KMS-11 (cell line): Measurements from ENCODE around the gene ARMH3.

Source experiments
- H2AFZ ChIP-seq: fragments of 200-600 bp; sonication (generic); 2 replicates; pipeline ENCODE4 v1.6.1; 2016; ENCODE audit warnings: antibody characterized with exemption, mixed run types, low read depth
- H3K27ac ChIP-seq: fragments of 200-600 bp; sonication (generic); 2 replicates; pipeline ENCODE4 v1.6.1; 2016; ENCODE audit warnings: mild to moderate bottlenecking, mixed run types
- H3K27me3 ChIP-seq: fragments of 200-600 bp; sonication (generic); 2 replicates; pipeline ENCODE4 v1.6.1; 2017; ENCODE audit warnings: mild to moderate bottlenecking, low read depth, mixed run types, moderate library complexity; ENCODE audit not compliant: insufficient read depth
- H3K36me3 ChIP-seq: fragments of 200-600 bp; sonication (generic); 2 replicates; pipeline ENCODE4 v1.6.1; 2017; ENCODE audit warnings: mild to moderate bottlenecking, mixed run types; ENCODE audit not compliant: insufficient read depth
- H3K4me1 ChIP-seq: fragments of 200-600 bp; sonication (generic); 2 replicates; pipeline ENCODE4 v1.6.1; 2016; ENCODE audit warnings: mild to moderate bottlenecking, low read depth, mixed run types; ENCODE audit not compliant: poor library complexity, severe bottlenecking
- H3K4me2 ChIP-seq: fragments of 200-600 bp; sonication (generic); 2 replicates; pipeline ENCODE4 v1.7.0; 2016; ENCODE audit warnings: mild to moderate bottlenecking, mixed run types
- H3K4me3 ChIP-seq: fragments of 200-600 bp; sonication (generic); IDR thresholded peaks from 2 replicates; pipeline ENCODE4 v1.6.1; 2017; ENCODE audit warnings: low read depth, low read length, mixed read lengths; ENCODE audit not compliant: insufficient read depth
- H3K79me2 ChIP-seq: fragments of 200-600 bp; sonication (generic); 2 replicates; pipeline ENCODE4 v1.6.1; 2016; ENCODE audit warnings: low read depth, mixed run types; ENCODE audit not compliant: insufficient read depth
- H3K9ac ChIP-seq: fragments of 200-600 bp; sonication (generic); 2 replicates; pipeline ENCODE4 v1.6.1; 2016; ENCODE audit warnings: mild to moderate bottlenecking, mixed run types
- H4K20me1 ChIP-seq: fragments of 200-600 bp; sonication (generic); 2 replicates; pipeline ENCODE4 v1.6.1; 2016; ENCODE audit warnings: mild to moderate bottlenecking, mixed run types; ENCODE audit not compliant: insufficient read depth
- CTCF ChIP-seq: fragments of 200-600 bp; sonication (generic); conservative IDR thresholded peaks from 2 replicates; pipeline ENCODE4 v1.6.1; 2017; ENCODE audit warnings: low read depth, mild to moderate bottlenecking, antibody characterized with exemption, low read length, moderate library complexity, mixed read lengths

The ARMH3 gene

DNA sequence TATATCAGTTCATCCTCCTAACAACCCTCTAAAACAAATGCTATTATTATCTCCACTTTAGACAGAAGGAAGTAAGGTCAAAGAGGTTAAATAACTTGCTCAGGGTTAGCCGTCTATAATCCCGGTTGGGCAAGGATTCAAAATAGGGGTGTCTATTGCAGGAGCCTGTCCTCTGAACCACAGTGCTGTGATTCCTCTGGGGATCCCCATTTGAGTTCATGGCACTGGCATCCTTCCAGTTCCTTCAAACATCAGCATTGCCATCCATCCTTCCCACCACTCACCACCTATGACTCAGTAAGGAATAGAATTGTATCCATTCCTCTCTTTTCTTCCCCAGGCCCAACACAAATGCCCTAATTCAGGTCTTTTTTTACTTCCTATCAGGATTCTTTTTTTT, 34.8 kb upstream of the ARMH3 start:
- H2AFZ ChIP-seq = no peak overlapping the region
- no peaks in the 10 kb centered on the region for H3K4me1 ChIP-seq
- H3K27me3 ChIP-seq = no peaks in the 10 kb centered on the region
- no peaks in the 10 kb centered on the region for H4K20me1 ChIP-seq
- TF ChIP-seq CTCF = no peak
- H3K27ac ChIP-seq = no peak overlapping the region
- no peaks in the 10 kb centered on the region for H3K36me3 ChIP-seq
- no peaks in the 10 kb centered on the region for H3K79me2 ChIP-seq
- no peak overlapping the region for H3K4me2 ChIP-seq
- H3K9ac ChIP-seq = no peak overlapping the region
- no peak overlapping the region for H3K4me3 ChIP-seq

- Histone ChIP-seq H3K4me1 (no peaks in the 10 kb centered on the region), H3K79me2 (no peaks in the 10 kb centered on the region), H3K4me3 (no peak overlapping the region), H3K9ac (no peak overlapping the region), H2AFZ (no peak overlapping the region), H3K4me2 (no peak overlapping the region), H3K27ac (no peak overlapping the region), H3K27me3 (no peaks in the 10 kb centered on the region), H4K20me1 (no peaks in the 10 kb centered on the region), H3K36me3 (no peaks in the 10 kb centered on the region)
- no peak for TF ChIP-seq CTCF
Measured at GRCh38 chr10:102086196-102086595, 30.2 kb upstream of the ARMH3 start.

GRCh38 chr10:102085336-102085735, 29.4 kb upstream of the ARMH3 start:
- TF ChIP-seq CTCF = no peak
- Histone ChIP-seq H3K4me1 (no peaks in the 10 kb centered on the region), H3K79me2 (no peaks in the 10 kb centered on the region), H3K27ac (no peak overlapping the region), H3K9ac (no peak overlapping the region), H3K4me3 (no peak overlapping the region), H3K4me2 (no peak overlapping the region), H3K36me3 (no peaks in the 10 kb centered on the region), H3K27me3 (no peaks in the 10 kb centered on the region), H4K20me1 (no peaks in the 10 kb centered on the region), H2AFZ (no peak overlapping the region)

- H2AFZ ChIP-seq = no peak overlapping the region
- no peak overlapping the region for H3K27ac ChIP-seq
- H3K79me2 ChIP-seq = no peaks in the 10 kb centered on the region
- no peak overlapping the region for H3K9ac ChIP-seq
- no peak for TF ChIP-seq CTCF
- no peak overlapping the region for H3K4me2 ChIP-seq
- no peak overlapping the region for H3K4me3 ChIP-seq
- no peaks in the 10 kb centered on the region for H4K20me1 ChIP-seq
- no peaks in the 10 kb centered on the region for H3K4me1 ChIP-seq
- no peaks in the 10 kb centered on the region for H3K27me3 ChIP-seq
- H3K36me3 ChIP-seq = no peaks in the 10 kb centered on the region
Measured at GRCh38 chr10:102083541-102083940, 27.6 kb upstream of the ARMH3 start.
